ENCODE measurements around the gene SMAD4. TPM values are rescaled to one million over a fixed set of nuclear protein-coding genes. Genes with fewer than 3 reads are reported as not detected.

SMAD4 gene
- total RNA-seq, 1 donor from 2014 or later, result 123 TPM

- Mint-ChIP-seq H3K9me3 (peaks cover 9% of the 10 kb centered on the region), H3K27ac (peak overlapping the region; percentile 42), H3K4me3 (no peak overlapping the region), H3K27me3 (no peaks in the 10 kb centered on the region), H3K4me1 (ENCODE audit: unreplicated experiment) (peaks cover 3% of the 10 kb centered on the region), H3K36me3 (peaks cover 64% of the 10 kb centered on the region)
- no peak for DNase-seq (ENCODE audit: extremely low spot score, unreplicated experiment)
- no peak for TF ChIP-seq CTCF (conservative IDR thresholded peaks at IDR 0.05)
Measured at GRCh38 chr18:51082571-51083267, 52.7 kb downstream of the SMAD4 start.

GRCh38 chr18:51083398-51083797, 53.4 kb downstream of the SMAD4 start:
- Mint-ChIP-seq H3K9me3 (peaks cover 11% of the 10 kb centered on the region), H3K36me3 (peaks cover 65% of the 10 kb centered on the region), H3K27me3 (no peaks in the 10 kb centered on the region), H3K27ac (no peak overlapping the region), H3K4me3 (no peak overlapping the region), H3K4me1 (ENCODE audit: unreplicated experiment) (peaks cover 3% of the 10 kb centered on the region)
- DNase-seq (ENCODE audit: extremely low spot score, unreplicated experiment), result no peak
- no peak for TF ChIP-seq CTCF (conservative IDR thresholded peaks at IDR 0.05)

- TF ChIP-seq CTCF (conservative IDR thresholded peaks at IDR 0.05), result no peak
- no peaks in the 10 kb centered on the region for H3K4me1 Mint-ChIP-seq (ENCODE audit: unreplicated experiment)
- H3K36me3 Mint-ChIP-seq, result peaks cover 45% of the 10 kb centered on the region
- H3K4me3 Mint-ChIP-seq, result no peak overlapping the region
- DNase-seq (ENCODE audit: extremely low spot score, unreplicated experiment), result no peak
- no peaks in the 10 kb centered on the region for H3K27me3 Mint-ChIP-seq
- peaks cover 12% of the 10 kb centered on the region for H3K9me3 Mint-ChIP-seq
- H3K27ac Mint-ChIP-seq, result no peak overlapping the region
Measured at GRCh38 chr18:51088410-51088809, 58.4 kb downstream of the SMAD4 start.

- H3K36me3 Mint-ChIP-seq, result peaks cover 36% of the 10 kb centered on the region
- no peak overlapping the region for H3K27ac Mint-ChIP-seq
- peaks cover 21% of the 10 kb centered on the region for H3K9me3 Mint-ChIP-seq
- H3K4me1 Mint-ChIP-seq (ENCODE audit: unreplicated experiment), result no peaks in the 10 kb centered on the region
- H3K27me3 Mint-ChIP-seq, result no peaks in the 10 kb centered on the region
- no peak for TF ChIP-seq CTCF (conservative IDR thresholded peaks at IDR 0.05)
- no peak for DNase-seq (ENCODE audit: extremely low spot score, unreplicated experiment)
- H3K4me3 Mint-ChIP-seq, result no peak overlapping the region
Measured at GRCh38 chr18:51089691-51090090, 59.7 kb downstream of the SMAD4 start.

GRCh38 chr18:51091270-51091669, 61.3 kb downstream of the SMAD4 start:
- no peak for TF ChIP-seq CTCF (conservative IDR thresholded peaks at IDR 0.05)
- Mint-ChIP-seq H3K36me3 (peaks cover 23% of the 10 kb centered on the region), H3K4me3 (no peak overlapping the region), H3K4me1 (ENCODE audit: unreplicated experiment) (no peaks in the 10 kb centered on the region), H3K27me3 (no peaks in the 10 kb centered on the region), H3K27ac (no peak overlapping the region), H3K9me3 (peaks cover 20% of the 10 kb centered on the region)
- no peak for DNase-seq (ENCODE audit: extremely low spot score, unreplicated experiment)

All from type B pancreatic cell (in vitro differentiated cells).